ENCODE results near the gene HILPDA.
"Not testable (repeated sequence)": the region's sequence is repeated elsewhere in the genome, so short reads cannot be mapped to it uniquely, and the experiment has no call there.

DNA sequence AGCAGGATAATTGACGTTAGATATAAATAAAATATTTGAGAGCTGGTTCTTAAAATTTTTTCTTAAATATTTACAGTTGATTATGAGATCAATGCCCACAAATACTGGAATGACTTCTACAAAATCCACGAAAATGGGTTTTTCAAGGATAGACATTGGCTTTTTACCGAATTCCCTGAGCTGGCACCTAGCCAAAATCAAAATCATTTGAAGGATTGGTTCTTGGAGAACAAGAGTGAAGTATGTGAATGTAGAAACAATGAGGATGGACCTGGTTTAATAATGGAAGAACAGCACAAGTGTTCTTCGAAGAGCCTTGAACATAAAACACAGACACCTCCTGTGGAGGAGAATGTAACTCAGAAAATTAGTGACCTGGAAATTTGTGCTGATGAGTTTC, 23.4 kb downstream of the HILPDA start:
- TF ChIP-seq, protein P1, sequence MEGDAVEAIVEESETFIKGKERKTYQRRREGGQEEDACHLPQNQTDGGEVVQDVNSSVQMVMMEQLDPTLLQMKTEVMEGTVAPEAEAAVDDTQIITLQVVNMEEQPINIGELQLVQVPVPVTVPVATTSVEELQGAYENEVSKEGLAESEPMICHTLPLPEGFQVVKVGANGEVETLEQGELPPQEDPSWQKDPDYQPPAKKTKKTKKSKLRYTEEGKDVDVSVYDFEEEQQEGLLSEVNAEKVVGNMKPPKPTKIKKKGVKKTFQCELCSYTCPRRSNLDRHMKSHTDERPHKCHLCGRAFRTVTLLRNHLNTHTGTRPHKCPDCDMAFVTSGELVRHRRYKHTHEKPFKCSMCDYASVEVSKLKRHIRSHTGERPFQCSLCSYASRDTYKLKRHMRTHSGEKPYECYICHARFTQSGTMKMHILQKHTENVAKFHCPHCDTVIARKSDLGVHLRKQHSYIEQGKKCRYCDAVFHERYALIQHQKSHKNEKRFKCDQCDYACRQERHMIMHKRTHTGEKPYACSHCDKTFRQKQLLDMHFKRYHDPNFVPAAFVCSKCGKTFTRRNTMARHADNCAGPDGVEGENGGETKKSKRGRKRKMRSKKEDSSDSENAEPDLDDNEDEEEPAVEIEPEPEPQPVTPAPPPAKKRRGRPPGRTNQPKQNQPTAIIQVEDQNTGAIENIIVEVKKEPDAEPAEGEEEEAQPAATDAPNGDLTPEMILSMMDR (IDR thresholded peaks at IDR 0.05; ENCODE audit: low read depth, low read length, poor library complexity, severe bottlenecking) = not testable (repeated sequence)
- not testable (repeated sequence) for TF ChIP-seq EZH2phosphoT487 (IDR thresholded peaks at IDR 0.05; ENCODE audit: borderline replicate concordance, low read length)
